Liver (tissue), 9 donors: ENCODE data around the gene DCC. TPM values are rescaled to one million over a fixed set of nuclear protein-coding genes. Genes with fewer than 3 reads are reported as not detected.

ENCODE experiments used
- DNase-seq: peaks from one replicate; pipeline ENCODE4 v3.0.0-alpha.2; 2017; ENCODE audit warnings: low spot score
- H3K27ac ChIP-seq, 2 donors: one replicate each; pipeline ENCODE4 v1.7.0; 2013; ENCODE audit warnings: inconsistent platforms in 2 of 2, low read length in 2 of 2, control low read depth in 1 of 2, low read depth in 1 of 2, mild to moderate bottlenecking in 1 of 2
- H3K27me3 ChIP-seq, 4 donors: one replicate each; pipeline versions ENCODE4 v1.6.1 to v1.7.0; 2013; ENCODE audit warnings: low read length in 3 of 4, inconsistent platforms in 1 of 4, mild to moderate bottlenecking in 1 of 4, moderate library complexity in 1 of 4; ENCODE audit not compliant: control insufficient read depth in 4 of 4, insufficient read depth in 4 of 4
- H3K36me3 ChIP-seq, 4 donors: one replicate each; pipeline versions ENCODE4 v1.6.1 to v1.7.0; 2013; ENCODE audit warnings: low read length in 3 of 4, mild to moderate bottlenecking in 3 of 4, low read depth in 1 of 4, moderate library complexity in 1 of 4; ENCODE audit not compliant: control insufficient read depth in 4 of 4, insufficient read depth in 3 of 4
- H3K4me1 ChIP-seq, 4 donors: one replicate each; pipeline versions ENCODE4 v1.6.1 to v1.7.0; 2013; ENCODE audit warnings: low read length in 3 of 4, mild to moderate bottlenecking in 3 of 4, moderate library complexity in 1 of 4; ENCODE audit not compliant: control insufficient read depth in 4 of 4, insufficient read depth in 4 of 4
- H3K4me3 ChIP-seq, 3 donors: one replicate each; pipeline versions ENCODE4 v1.6.1 to v1.7.0; 2013; ENCODE audit warnings: low read length in 3 of 3, control low read depth in 1 of 3, low read depth in 1 of 3, mild to moderate bottlenecking in 1 of 3
- H3K9ac ChIP-seq, 2 donors: one replicate each; pipeline ENCODE4 v1.7.0; 2013; ENCODE audit warnings: low read length in 2 of 2, mild to moderate bottlenecking in 2 of 2, moderate library complexity in 2 of 2, control low read depth in 1 of 2, low read depth in 1 of 2
- H3K9me3 ChIP-seq, 4 donors: one replicate each; pipeline versions ENCODE4 v1.6.1 to v1.7.0; 2013; ENCODE audit warnings: low read length in 3 of 4; ENCODE audit not compliant: control insufficient read depth in 4 of 4
- FOXA2 ChIP-seq: IDR thresholded peaks from 2 replicates; pipeline ENCODE4 v1.6.1; 2016; ENCODE audit warnings: antibody characterized with exemption
- GABPA ChIP-seq, 2 donors: IDR thresholded peaks in 1 of 2; conservative IDR thresholded peaks in 1 of 2; 2 replicates each; pipeline ENCODE4 v1.6.1; 2016; ENCODE audit warnings: antibody characterized with exemption in 2 of 2, mild to moderate bottlenecking in 1 of 2, moderate library complexity in 1 of 2
- HNF4G ChIP-seq: IDR thresholded peaks from 2 replicates; pipeline ENCODE4 v1.6.1; 2016; ENCODE audit warnings: antibody characterized with exemption
- RXRA ChIP-seq, 2 donors: IDR thresholded peaks; 2 replicates each; pipeline ENCODE4 v1.6.1; 2017 to 2018; ENCODE audit warnings: antibody characterized with exemption in 2 of 2, mild to moderate bottlenecking in 1 of 2
- TAF1 ChIP-seq: conservative IDR thresholded peaks from 2 replicates; pipeline ENCODE4 v1.6.1; 2016; ENCODE audit warnings: antibody characterized with exemption, mild to moderate bottlenecking
- WGBS: extraction: QIAGEN DNeasy Blood & Tissue Kit; methylation state at CpG from one replicate; pipeline ENCODE4 v1.1.7; 2013; 5-methylcytosine and 5-hydroxymethylcytosine counted together
- polyA plus RNA-seq, 2 donors: library from polyadenylated mRNA; stranded (reverse) in 1 of 2; unstranded in 1 of 2; fragments of 200-250 nt in 1 of 2; fragments of >200 nt in 1 of 2; fragmentation: Nextera tagmentation in 1 of 2; extraction: Ambion mirVana in 1 of 2; gene quantifications; one replicate each; pipeline versions ENCODE4 v1.2.1 to v1.2.3, GENCODE V29; 2013 to 2015
- total RNA-seq, 2 donors: library from RNA; depleted of rRNA; stranded (reverse); fragments of >200 nt; gene quantifications; one replicate each; pipeline ENCODE4 v1.2.3, GENCODE V29; 2014
- TF ChIP-seq, protein P1 (sequence below): IDR thresholded peaks from 2 replicates; pipeline ENCODE4 v1.6.1; 2016; ENCODE audit warnings: antibody characterized with exemption, mild to moderate bottlenecking
- TF ChIP-seq, protein P2 (sequence below): fragments of 150-350 bp; IDR thresholded peaks from 2 replicates; pipeline ENCODE4 v1.5.1; 2017; ENCODE audit warnings: improper control_type of control experiment, low read depth, low read length; ENCODE audit not compliant: missing input control
- TF ChIP-seq, protein P3 (sequence below): IDR thresholded peaks from 2 replicates; pipeline ENCODE4 v1.6.1; 2016; ENCODE audit warnings: antibody characterized with exemption
- TF ChIP-seq, protein P4 (sequence below): IDR thresholded peaks from 2 replicates; pipeline ENCODE4 v1.6.1; 2016; ENCODE audit warnings: antibody characterized with exemption
- donor health status: healthy.
- donor health status: healthy.
- donor health status: healthy.
- donor health status: healthy.
- donor health status: healthy.

The DCC gene
- total and polyA plus RNA-seq, 4 donors, result under 0.01 to 0.03 TPM; not detected in 2

- TF ChIP-seq, protein P1, sequence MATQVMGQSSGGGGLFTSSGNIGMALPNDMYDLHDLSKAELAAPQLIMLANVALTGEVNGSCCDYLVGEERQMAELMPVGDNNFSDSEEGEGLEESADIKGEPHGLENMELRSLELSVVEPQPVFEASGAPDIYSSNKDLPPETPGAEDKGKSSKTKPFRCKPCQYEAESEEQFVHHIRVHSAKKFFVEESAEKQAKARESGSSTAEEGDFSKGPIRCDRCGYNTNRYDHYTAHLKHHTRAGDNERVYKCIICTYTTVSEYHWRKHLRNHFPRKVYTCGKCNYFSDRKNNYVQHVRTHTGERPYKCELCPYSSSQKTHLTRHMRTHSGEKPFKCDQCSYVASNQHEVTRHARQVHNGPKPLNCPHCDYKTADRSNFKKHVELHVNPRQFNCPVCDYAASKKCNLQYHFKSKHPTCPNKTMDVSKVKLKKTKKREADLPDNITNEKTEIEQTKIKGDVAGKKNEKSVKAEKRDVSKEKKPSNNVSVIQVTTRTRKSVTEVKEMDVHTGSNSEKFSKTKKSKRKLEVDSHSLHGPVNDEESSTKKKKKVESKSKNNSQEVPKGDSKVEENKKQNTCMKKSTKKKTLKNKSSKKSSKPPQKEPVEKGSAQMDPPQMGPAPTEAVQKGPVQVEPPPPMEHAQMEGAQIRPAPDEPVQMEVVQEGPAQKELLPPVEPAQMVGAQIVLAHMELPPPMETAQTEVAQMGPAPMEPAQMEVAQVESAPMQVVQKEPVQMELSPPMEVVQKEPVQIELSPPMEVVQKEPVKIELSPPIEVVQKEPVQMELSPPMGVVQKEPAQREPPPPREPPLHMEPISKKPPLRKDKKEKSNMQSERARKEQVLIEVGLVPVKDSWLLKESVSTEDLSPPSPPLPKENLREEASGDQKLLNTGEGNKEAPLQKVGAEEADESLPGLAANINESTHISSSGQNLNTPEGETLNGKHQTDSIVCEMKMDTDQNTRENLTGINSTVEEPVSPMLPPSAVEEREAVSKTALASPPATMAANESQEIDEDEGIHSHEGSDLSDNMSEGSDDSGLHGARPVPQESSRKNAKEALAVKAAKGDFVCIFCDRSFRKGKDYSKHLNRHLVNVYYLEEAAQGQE, result no peak
- no peak for TF ChIP-seq HNF4G
- no peak for TF ChIP-seq GABPA (IDR thresholded peaks at IDR 0.05 in 1 of 2, conservative IDR thresholded peaks at IDR 0.05 in 1 of 2)
- TF ChIP-seq, protein P2, sequence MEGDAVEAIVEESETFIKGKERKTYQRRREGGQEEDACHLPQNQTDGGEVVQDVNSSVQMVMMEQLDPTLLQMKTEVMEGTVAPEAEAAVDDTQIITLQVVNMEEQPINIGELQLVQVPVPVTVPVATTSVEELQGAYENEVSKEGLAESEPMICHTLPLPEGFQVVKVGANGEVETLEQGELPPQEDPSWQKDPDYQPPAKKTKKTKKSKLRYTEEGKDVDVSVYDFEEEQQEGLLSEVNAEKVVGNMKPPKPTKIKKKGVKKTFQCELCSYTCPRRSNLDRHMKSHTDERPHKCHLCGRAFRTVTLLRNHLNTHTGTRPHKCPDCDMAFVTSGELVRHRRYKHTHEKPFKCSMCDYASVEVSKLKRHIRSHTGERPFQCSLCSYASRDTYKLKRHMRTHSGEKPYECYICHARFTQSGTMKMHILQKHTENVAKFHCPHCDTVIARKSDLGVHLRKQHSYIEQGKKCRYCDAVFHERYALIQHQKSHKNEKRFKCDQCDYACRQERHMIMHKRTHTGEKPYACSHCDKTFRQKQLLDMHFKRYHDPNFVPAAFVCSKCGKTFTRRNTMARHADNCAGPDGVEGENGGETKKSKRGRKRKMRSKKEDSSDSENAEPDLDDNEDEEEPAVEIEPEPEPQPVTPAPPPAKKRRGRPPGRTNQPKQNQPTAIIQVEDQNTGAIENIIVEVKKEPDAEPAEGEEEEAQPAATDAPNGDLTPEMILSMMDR, result no peak
Observed at GRCh38 chr18:53490019-53490418, 1150.0 kb downstream of the DCC start (continued).

DNA sequence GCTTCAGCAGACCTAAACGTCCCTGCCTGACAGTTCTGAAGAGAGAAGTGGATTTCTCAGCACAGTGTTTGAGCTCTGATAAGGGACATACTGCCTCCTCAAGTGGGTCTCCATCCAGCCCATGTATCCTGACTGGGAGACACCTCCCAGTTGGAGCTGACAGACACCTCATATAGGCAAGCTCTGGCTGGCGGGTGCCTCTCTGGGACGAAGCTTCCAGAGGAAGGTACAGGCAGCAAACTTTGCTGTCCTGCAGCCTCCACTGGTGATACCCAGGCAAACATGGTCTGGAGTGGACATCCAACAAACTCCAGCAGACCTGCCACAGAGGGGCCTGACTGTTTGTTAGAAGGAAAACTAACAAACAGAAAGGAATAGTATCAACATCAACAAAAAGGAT lies 1156.0 kb downstream of the DCC start:
- Histone ChIP-seq H3K36me3 (no peaks in the 10 kb centered on the region), H3K27me3 (no peaks in the 10 kb centered on the region)
- DNase-seq, result no peak

More for the DNA sequence above, 1156.0 kb downstream of the DCC start:
- TF ChIP-seq, protein P2, result no peak
- TF ChIP-seq TAF1 (no peak), GABPA (IDR thresholded peaks at IDR 0.05 in 1 of 2, conservative IDR thresholded peaks at IDR 0.05 in 1 of 2) (no peak), RXRA (IDR thresholded peaks at IDR 0.05) (no peak), FOXA2 (no peak)
- TF ChIP-seq, protein P3, sequence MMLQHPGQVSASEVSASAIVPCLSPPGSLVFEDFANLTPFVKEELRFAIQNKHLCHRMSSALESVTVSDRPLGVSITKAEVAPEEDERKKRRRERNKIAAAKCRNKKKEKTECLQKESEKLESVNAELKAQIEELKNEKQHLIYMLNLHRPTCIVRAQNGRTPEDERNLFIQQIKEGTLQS, result no peak
- TF ChIP-seq, protein P4, sequence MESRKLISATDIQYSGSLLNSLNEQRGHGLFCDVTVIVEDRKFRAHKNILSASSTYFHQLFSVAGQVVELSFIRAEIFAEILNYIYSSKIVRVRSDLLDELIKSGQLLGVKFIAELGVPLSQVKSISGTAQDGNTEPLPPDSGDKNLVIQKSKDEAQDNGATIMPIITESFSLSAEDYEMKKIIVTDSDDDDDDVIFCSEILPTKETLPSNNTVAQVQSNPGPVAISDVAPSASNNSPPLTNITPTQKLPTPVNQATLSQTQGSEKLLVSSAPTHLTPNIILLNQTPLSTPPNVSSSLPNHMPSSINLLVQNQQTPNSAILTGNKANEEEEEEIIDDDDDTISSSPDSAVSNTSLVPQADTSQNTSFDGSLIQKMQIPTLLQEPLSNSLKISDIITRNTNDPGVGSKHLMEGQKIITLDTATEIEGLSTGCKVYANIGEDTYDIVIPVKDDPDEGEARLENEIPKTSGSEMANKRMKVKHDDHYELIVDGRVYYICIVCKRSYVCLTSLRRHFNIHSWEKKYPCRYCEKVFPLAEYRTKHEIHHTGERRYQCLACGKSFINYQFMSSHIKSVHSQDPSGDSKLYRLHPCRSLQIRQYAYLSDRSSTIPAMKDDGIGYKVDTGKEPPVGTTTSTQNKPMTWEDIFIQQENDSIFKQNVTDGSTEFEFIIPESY, result no peak
- Histone ChIP-seq H3K9ac (no peak overlapping the region), H3K4me3 (no peak overlapping the region), H3K9me3 (no peaks in the 10 kb centered on the region), H3K27ac (no peak overlapping the region), H3K4me1 (no peaks in the 10 kb centered on the region)
- WGBS, result 57% methylated on average over 3 of the region's 3 CpGs
